ENCODE results near the gene HNRNPDL. TPM values are rescaled to one million over a fixed set of nuclear protein-coding genes. Genes with fewer than 3 reads are reported as not detected.

The HNRNPDL gene
- total RNA-seq, 1 donor from 2014 or later = 439 TPM

DNA sequence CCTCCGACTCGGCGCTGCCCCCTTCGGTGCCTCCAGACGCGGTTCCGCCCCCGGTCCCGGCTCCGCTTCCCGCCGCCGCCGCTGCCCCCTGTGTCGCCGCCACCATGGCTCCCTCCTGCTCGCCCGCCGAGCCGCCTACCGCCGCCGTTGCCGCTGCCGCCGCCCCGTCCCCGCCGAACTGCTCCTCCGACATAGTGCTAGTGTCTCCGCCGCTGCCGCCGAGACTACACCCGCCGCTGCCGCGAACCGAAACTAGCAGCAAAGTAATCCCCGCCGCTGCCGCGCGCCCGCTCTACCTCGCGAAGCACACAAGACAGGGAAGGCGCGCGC lies 56.8 kb downstream of the HNRNPDL start:
- Mint-ChIP-seq H3K9me3 (no peaks in the 10 kb centered on the region), H3K27ac (peak overlapping the region; percentile 100), H3K4me1 (peaks cover 60% of the 10 kb centered on the region), H3K36me3 (ENCODE audit: low read depth) (peaks cover 52% of the 10 kb centered on the region), H3K4me3 (peak overlapping the region; percentile 98), H3K27me3 (no peaks in the 10 kb centered on the region)
- ATAC-seq (ENCODE audit: low read depth) (peak; percentile 19), DNase-seq (no peak)
- POLR2A ChIA-PET = interaction anchor here (0.5 to 5.7 kb wide), 25 partner anchors 8 to 962 kb away, joined by 3 to 199 read pairs (median 5); partner anchors contain the start of genes COPS4, COQ2, ENOPH1 and HNRNPDL
- CTCF ChIA-PET = interaction anchor here (1.2 kb wide), 1 partner anchor 56 kb away, joined by 6 read pairs; no protein-coding TSS in a partner anchor
- TF ChIP-seq, protein P1, sequence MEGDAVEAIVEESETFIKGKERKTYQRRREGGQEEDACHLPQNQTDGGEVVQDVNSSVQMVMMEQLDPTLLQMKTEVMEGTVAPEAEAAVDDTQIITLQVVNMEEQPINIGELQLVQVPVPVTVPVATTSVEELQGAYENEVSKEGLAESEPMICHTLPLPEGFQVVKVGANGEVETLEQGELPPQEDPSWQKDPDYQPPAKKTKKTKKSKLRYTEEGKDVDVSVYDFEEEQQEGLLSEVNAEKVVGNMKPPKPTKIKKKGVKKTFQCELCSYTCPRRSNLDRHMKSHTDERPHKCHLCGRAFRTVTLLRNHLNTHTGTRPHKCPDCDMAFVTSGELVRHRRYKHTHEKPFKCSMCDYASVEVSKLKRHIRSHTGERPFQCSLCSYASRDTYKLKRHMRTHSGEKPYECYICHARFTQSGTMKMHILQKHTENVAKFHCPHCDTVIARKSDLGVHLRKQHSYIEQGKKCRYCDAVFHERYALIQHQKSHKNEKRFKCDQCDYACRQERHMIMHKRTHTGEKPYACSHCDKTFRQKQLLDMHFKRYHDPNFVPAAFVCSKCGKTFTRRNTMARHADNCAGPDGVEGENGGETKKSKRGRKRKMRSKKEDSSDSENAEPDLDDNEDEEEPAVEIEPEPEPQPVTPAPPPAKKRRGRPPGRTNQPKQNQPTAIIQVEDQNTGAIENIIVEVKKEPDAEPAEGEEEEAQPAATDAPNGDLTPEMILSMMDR (IDR thresholded peaks at IDR 0.05) = no peak
- intact Hi-C loops (cut with micrococcal nuclease) = loop anchor here (5.0 kb wide), 4 partner anchors 811 to 1084 kb away; partner anchors contain the start of genes COQ2, HELQ and MRPS18C

Other genes starting within 250 kb of the HNRNPDL start
- gene HNRNPD, start 56.5 kb downstream of the HNRNPDL start, total RNA-seq = 300 and 350 TPM in 2 replicates
- 24.6 and 26.0 TPM in 2 replicates for gene ENOPH1, start 128 bp upstream of the HNRNPDL start, total RNA-seq
- not detected in 2 replicates for gene TMEM150C, start 131.5 kb upstream of the HNRNPDL start, total RNA-seq

Measured in activated B cell treated with CpG ODN at 0.5 μM for 24 hours (primary cell).